ENCODE measurements around the gene ALPP. TPM values are rescaled to one million over a fixed set of nuclear protein-coding genes. Genes with fewer than 3 reads are reported as not detected.
"Not testable (repeated sequence)": the region's sequence is repeated elsewhere in the genome, so short reads cannot be mapped to it uniquely, and the experiment has no call there.

ALPP gene
- total RNA-seq, 1 experiment from 2014 or later: 1.5 TPM

DNA sequence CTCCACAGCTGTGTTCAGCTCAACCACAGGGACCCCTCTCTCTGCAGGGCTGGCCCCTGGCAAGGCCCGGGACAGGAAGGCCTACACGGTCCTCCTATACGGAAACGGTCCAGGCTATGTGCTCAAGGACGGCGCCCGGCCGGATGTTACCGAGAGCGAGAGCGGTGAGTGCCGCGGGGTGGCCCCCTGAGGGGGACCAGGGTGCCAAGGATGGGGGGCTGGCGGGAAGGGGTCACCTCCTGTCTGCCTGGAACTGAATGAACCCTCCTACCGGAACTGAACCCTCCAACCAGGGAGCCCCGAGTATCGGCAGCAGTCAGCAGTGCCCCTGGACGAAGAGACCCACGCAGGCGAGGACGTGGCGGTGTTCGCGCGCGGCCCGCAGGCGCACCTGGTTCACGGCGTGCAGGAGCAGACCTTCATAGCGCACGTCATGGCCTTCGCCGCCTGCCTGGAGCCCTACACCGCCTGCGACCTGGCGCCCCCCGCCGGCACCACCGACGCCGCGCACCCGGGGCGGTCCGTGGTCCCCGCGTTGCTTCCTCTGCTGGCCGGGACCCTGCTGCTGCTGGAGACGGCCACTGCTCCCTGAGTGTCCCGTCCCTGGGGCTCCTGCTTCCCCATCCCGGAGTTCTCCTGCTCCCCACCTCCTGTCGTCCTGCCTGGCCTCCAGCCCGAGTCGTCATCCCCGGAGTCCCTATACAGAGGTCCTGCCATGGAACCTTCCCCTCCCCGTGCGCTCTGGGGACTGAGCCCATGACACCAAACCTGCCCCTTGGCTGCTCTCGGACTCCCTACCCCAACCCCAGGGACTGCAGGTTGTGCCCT lies 2.9 kb downstream of the ALPP start:
- not testable (repeated sequence) for DNase-seq (ENCODE audit: low read depth)

GRCh38 chr2:232382331-232383225 lies 4.0 kb downstream of the ALPP start:
- DNase-seq (ENCODE audit: low read depth): no peak

DNA sequence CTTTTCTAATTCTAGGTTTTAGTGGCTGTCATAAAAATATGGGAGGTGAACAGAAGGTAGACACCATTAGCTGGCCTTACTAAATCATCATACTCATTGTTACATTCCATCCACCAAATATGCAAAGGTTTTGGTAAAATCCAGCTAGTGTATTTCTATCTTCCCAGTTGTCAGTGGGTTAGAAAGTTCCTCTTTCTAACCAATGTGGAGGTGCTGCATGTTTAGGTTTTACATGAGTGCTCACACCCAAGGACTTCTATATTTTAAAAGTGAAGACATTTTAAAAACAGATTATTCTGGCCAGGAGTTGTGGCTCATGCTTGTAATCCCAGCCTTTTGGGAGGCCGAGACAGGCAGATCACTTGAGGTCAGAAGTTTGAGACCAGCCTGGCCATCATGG lies 5.9 kb downstream of the ALPP start:
- no peak for DNase-seq (ENCODE audit: low read depth)

DNA sequence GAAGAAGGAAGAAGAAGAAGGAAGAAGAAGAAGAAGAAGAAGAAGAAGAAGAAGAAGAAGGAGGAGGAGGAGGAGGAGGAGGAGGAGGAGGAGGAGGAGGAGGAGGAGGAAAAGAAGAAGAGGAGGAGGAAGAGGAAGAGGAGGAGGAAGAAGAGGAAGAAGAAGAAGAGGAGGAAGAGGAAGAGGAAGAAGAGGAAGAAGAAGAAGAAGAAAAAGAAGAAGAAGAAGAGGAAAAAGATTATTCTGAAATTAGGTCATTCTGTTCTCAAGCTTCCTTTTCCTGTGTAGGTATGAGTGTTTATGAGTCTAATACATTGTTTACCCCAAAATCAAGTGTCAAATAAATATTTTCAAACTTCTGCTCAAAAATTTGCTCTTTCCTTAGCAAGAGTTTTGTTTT lies 6.5 kb downstream of the ALPP start:
- DNase-seq (ENCODE audit: low read depth): not testable (repeated sequence)

- DNase-seq (ENCODE audit: low read depth): peak; percentile 97
Measured at GRCh38 chr2:232385660-232386489, 7.3 kb downstream of the ALPP start.

DNA sequence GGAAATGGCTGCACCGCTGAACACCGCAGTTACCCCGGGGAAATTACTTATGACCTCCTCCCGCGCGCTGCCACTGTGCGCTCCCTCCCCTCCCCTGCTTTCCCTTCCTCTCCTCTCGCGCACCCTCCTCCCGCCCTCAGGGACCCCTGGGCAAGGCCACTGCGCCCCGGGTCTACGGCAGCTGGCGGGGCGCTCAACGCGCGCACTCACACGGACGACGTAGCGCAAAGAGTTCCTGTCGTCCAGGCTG lies 7.9 kb downstream of the ALPP start:
- no peak for DNase-seq (ENCODE audit: low read depth)

GRCh38 chr2:232386740-232387450 lies 8.3 kb downstream of the ALPP start:
- DNase-seq (ENCODE audit: low read depth): peak; percentile 56

GRCh38 chr2:232387451-232388171 lies 9.1 kb downstream of the ALPP start:
- no peak for DNase-seq (ENCODE audit: low read depth)

DNA sequence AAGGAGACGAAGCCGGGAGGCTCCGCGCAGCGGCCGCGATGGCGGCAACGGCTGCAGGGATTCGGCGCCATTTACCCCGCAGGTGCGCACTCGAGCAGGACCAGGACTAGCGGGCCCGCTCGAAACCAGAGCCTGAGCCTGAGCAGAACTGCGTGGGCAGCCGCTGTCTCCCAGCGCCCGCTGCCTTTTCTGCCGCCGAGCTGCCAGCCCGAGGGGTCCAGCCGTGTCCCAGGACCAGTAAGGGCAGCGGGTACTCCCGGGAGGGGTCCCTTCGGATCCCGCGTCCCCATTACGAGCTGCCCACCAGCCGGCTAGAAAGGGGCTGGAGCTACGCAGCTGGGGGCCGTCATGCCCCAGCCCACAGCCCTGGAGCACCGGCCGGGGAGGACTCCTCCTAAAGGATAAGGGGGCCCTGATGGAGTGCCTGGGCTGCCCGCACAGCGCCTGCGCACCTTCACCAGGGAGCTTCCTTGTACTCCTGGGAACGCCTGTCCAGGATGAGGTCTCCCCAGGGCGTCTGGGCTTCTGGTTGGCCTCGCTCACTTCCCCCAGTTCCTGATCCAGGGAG lies 9.9 kb downstream of the ALPP start:
- DNase-seq (ENCODE audit: low read depth): no peak

GRCh38 chr2:232389327-232389726 lies 10.8 kb downstream of the ALPP start:
- peak; percentile 85 for DNase-seq (ENCODE audit: low read depth)

DNA sequence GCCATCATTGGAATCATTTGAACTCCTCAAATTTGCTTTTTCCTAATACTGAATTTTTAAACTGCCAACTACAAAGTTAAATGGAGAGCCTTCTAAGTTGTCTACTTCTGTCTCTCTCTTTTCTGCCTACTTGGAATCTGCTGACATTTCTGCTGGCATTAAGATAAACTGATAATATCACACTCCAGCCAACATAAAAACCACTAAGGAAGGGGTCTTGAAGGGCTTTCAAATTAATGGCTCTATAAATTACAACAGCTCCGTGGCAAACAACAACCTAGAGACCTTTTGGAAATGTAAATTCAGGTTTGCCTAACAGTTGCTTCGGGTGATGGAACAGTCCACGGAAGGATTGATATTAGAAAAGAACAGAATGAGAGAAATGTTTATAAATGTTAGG lies 12.1 kb downstream of the ALPP start:
- DNase-seq (ENCODE audit: low read depth): no peak

- DNase-seq (ENCODE audit: low read depth): no peak
Measured at GRCh38 chr2:232393556-232393955, 15.0 kb downstream of the ALPP start.

DNA sequence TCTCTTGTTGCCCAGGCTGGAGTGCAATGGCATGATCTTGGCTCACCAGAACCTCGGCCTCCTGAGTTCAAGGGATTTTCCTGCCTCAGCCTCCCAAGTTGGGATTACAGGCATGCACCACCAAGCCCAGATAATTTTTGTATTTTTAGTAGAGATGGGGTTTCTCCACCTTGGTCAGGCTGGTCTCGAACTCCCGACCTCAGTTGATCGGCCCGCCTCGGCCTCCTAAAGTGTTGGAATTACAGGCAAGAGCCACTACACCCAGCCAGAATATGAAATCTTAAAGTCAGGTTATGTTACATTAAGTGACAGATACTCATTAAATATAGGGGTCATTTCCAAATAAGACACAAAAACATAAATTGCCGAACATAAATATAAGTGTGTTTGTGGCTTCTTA lies 15.9 kb downstream of the ALPP start:
- DNase-seq (ENCODE audit: low read depth): not testable (repeated sequence)

DNA sequence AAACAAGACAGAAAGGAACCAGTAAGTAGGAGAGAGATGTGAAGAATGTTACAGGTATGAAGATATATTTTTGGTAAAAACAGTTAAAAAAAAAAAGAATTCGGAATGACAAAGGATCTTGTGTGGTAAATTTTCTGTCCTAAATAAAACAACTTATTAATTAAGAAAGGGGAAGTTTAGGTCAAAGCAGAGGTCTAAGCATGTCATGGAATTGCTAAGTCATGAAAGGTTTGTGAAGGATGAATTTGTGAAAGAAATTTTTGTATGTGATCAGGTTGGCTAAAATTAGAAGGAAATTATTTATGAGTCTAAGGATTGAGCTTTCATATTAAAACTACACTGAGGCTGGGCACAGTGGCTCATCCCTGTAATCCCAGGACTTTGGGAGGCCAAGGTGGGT lies 17.0 kb downstream of the ALPP start:
- no peak for DNase-seq (ENCODE audit: low read depth)

GRCh38 chr2:232396683-232397082 lies 18.1 kb downstream of the ALPP start:
- DNase-seq (ENCODE audit: low read depth): no peak

DNA sequence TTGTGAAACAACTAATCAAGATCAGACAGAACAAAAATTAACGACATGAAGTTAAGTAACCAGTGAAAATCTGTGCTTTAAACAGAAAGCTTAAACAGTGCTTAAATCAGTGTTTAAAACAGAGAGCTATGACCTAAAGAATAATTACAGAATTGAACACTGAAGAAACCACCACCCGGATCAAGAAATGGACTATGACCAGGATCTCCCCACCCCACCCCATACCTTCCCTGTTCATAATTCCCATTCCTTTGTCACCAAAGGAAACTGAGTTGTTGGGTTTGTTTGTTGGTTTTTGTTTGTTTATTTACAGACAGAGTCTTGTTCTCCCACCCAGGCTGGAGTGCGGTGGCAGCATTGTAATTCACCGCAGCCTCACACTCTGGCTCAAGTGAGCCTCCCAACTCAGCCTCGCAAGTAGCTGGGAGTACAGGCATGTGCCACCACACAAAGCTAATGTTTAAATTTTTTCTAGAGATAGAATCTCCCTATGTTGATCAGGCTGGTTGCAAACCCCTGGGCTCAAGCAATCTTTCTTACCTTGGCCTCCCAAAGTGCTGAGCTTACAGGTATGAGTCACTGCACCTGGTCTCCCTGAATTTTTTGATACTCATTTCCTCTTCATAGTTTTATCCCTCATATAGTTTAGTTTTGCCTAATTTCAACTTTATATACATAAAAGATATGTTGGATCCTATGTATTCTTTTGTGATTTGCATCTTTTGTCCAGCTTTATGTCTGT lies 19.9 kb downstream of the ALPP start:
- DNase-seq (ENCODE audit: low read depth): no peak

- no peak for DNase-seq (ENCODE audit: low read depth)
Measured at GRCh38 chr2:232400256-232401015, 21.9 kb downstream of the ALPP start.

GRCh38 chr2:232402518-232402917 lies 24.0 kb downstream of the ALPP start:
- no peak for DNase-seq (ENCODE audit: low read depth)

DNA sequence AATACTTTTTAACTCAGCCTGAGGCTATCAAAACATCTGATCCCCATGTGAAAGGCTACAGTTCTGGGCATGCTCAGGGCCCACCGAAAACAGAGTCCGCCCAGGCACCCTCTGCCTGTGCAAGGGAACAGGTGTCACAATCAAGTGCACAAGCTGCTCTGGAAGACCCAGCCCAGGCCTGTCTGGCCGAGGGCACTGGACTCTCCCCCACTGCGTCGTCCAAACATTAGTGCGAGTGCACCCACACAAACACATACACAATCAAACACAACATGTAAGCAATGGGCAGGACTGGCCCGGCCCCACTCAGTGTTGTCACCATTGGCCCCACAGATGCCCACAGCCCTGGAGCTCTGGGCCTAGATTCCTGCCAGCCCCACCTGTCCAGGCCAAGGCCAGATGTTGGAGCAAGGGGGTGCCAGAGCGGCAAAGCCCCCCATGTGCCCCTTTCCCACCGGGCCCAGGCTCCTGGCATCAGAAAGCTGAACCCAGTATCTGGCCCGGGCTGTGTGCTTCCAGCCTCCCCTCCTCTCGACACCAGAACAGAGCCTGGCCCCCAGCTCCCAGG lies 27.5 kb downstream of the ALPP start:
- no peak for DNase-seq (ENCODE audit: low read depth)

Data from M059J (cell line).